Astrocyte of the cerebellum (primary cell): ENCODE results near the gene CLSTN2.

Experiments
- DNase-seq: peaks from one replicate; pipeline ENCODE4 v3.0.0-alpha.2; 2011; ENCODE audit warnings: low read depth
- H3K4me3 ChIP-seq: 2 replicates; pipeline ENCODE4 v1.5.1; 2011; ENCODE audit warnings: mild to moderate bottlenecking, low read depth, low read length, moderate library complexity
- in situ Hi-C: cut with HindIII; loops from 2 replicates; pipeline ENCODE4 v1.10.0; 2017; ENCODE audit warnings: low sequenced_read_pairs
- TF ChIP-seq, protein P1 (sequence below): IDR thresholded peaks from 2 replicates; pipeline ENCODE4 v1.5.1; 2012; ENCODE audit warnings: low read length, low read depth, moderate library complexity, mild to moderate bottlenecking; ENCODE audit errors: missing control alignments

CLSTN2 gene

DNA sequence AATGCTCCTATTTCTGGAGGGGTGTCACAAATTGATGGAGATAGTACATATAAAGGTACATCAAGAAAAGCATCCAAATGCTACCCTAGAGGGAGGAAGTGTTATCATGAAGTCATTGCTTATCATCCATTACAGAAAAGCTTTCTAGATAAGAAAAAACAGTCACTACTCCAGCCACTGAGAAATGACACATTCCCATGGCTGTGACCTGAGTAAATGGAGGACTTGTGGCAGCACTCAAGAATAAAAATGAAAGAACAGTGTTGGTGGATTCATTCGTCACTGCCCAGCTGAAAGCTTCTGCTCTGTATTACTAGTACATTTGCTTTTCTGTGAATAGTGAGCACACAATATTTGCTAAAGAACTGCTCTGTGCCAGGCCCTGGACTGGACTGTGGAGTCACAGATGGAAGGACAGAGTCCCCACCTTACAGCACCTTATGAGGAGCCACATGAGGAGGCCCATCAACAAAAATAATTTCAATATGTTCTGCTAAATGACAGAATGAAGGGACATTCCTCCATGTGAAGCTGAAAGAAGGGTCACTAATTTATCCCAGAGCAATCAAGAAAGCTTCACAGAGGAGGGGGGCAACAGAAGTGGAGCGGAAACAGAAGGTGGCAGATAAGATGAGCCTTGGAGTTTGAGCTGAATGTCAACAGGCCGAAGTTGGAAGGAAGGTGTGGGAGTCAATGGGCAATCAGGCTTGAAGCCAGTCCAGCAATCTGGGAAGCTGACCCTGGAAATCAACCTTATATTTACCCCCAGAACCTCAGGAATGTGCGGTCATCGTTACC is 399.3 kb downstream of the CLSTN2 start:
- no peak overlapping the region for H3K4me3 ChIP-seq
- in situ Hi-C loops: loop anchor here (10.0 kb wide), 1 partner anchor 60 kb away; no protein-coding TSS in a partner anchor
- TF ChIP-seq, protein P1, sequence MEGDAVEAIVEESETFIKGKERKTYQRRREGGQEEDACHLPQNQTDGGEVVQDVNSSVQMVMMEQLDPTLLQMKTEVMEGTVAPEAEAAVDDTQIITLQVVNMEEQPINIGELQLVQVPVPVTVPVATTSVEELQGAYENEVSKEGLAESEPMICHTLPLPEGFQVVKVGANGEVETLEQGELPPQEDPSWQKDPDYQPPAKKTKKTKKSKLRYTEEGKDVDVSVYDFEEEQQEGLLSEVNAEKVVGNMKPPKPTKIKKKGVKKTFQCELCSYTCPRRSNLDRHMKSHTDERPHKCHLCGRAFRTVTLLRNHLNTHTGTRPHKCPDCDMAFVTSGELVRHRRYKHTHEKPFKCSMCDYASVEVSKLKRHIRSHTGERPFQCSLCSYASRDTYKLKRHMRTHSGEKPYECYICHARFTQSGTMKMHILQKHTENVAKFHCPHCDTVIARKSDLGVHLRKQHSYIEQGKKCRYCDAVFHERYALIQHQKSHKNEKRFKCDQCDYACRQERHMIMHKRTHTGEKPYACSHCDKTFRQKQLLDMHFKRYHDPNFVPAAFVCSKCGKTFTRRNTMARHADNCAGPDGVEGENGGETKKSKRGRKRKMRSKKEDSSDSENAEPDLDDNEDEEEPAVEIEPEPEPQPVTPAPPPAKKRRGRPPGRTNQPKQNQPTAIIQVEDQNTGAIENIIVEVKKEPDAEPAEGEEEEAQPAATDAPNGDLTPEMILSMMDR: no peak
- no peak for DNase-seq

DNA sequence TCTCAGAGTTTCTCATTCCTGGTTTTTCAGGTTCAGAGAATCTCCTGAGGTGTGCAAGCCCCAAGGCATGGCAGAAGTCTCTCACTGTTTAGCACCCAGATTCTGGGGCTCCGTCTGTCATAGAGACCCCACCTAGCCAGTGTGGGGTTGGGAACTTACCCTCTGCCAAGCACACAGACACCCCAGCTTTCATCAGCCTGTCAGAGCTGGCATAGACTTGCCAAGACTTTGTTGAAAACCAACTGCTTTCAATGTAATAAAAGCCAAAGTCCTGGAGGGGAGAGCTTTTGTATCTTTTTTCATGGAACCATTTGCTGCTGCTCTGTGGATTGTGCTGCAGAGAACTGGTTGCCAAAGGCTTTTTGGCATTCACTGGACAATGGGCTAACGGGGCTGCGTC is 401.5 kb downstream of the CLSTN2 start:
- in situ Hi-C loops: loop anchor here (10.0 kb wide), 1 partner anchor 62 kb away; no protein-coding TSS in a partner anchor
- no peak overlapping the region for H3K4me3 ChIP-seq
- no peak for DNase-seq
- TF ChIP-seq, protein P1: no peak

- in situ Hi-C loops: loop anchor here (10.0 kb wide), 1 partner anchor 64 kb away; no protein-coding TSS in a partner anchor
- no peak for DNase-seq
- TF ChIP-seq, protein P1: no peak
- H3K4me3 ChIP-seq: no peak overlapping the region
Observed at GRCh38 chr3:140338916-140339315, 403.9 kb downstream of the CLSTN2 start.

DNA sequence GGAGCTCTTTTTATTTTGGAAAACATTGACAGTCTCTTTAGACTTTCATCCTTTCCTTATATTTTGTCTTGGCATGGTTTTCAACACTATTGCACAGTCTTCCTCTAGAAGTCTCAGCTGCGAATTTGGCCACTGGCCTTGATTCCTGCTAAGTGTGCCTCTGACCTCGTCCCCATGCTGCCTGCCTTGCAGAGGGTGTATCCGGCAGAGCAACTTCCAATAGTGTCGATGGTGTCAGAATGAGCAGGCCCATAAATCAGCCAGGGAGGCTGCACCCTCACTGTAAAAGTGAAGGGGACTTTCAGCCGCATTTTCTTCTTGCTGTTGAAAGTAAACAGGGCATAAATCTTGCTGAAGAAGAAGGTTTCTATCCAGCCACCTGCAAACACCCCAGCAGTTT is 406.2 kb downstream of the CLSTN2 start:
- in situ Hi-C loops: no loop called here

DNA sequence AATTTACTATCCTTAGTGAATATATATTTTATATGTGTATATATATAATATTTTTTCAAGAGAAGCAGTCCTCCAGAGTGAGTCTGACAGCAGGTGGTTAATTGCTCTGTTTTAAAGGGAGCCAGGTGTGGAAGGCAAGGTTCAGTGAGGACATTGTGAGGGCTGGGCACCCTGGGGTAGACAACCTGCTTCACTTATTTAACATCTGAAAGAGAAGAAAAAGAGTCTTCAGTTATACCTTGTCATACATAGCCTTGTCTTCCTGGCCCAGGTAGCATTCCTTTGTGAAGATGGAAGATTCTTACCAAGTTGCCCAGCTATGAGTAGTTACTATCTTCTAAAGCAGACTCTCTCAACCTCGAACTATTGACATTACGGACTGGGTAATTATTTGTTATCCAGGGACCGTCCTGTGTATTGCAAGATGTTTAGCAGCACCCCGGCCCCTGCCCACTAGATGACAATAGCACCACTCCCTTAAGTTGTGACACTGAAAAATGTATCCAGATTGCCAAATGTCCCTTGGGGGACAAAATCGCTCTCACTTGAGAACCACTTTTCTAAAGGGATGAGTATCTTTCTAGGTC is 406.9 kb downstream of the CLSTN2 start:
- TF ChIP-seq, protein P1: no peak
- no peak overlapping the region for H3K4me3 ChIP-seq
- no peak for DNase-seq
- in situ Hi-C loops: no loop called here

More for the DNA sequence above, 406.2 kb downstream of the CLSTN2 start:
- H3K4me3 ChIP-seq: no peak overlapping the region
- TF ChIP-seq, protein P1: no peak
- DNase-seq: no peak

DNA sequence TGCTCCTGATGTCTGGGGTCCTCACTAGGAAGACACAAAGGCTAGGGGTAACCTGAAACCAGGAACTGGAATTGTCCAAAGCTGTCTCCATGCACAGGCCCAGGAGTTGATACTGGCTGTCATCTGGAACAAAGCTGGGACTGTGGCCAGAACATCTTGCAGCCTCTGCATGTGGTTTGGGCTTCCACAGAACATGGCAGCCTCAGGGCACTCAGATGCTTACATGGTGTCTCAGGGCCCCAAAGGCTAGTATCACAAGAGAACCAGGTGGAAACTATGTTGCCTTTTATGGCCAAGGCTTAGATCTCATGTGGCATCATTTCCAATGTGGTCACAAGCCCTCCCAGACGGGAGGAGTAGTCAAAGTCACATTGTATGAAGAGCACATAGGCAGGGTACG is 407.7 kb downstream of the CLSTN2 start:
- TF ChIP-seq, protein P1: no peak
- H3K4me3 ChIP-seq: no peak overlapping the region
- DNase-seq: no peak
- in situ Hi-C loops: no loop called here
